H9 (cell line): ENCODE results near the gene CST6. TPM values are rescaled to one million over a fixed set of nuclear protein-coding genes. Genes with fewer than 3 reads are reported as not detected.

Source experiments
- DNase-seq: peaks from one replicate; pipeline ENCODE4 v3.0.0-alpha.2; 2017
- H2AFZ ChIP-seq: one replicate; pipeline ENCODE4 v1.6.1; 2013; ENCODE audit warnings: mild to moderate bottlenecking, low read length, control low read depth, moderate library complexity
- H2AK5ac ChIP-seq: 2 replicates; pipeline ENCODE4 v1.6.1; 2013; ENCODE audit warnings: low read length, control low read depth, mixed read lengths; ENCODE audit not compliant: insufficient read length
- H2BK120ac ChIP-seq: one replicate; pipeline ENCODE4 v1.6.1; 2013; ENCODE audit warnings: low read depth, mild to moderate bottlenecking, low read length, control low read depth, inconsistent platforms; ENCODE audit not compliant: poor library complexity, severe bottlenecking
- H2BK12ac ChIP-seq: 2 replicates; pipeline ENCODE4 v1.6.1; 2013; ENCODE audit warnings: low read length, control low read depth, mixed read lengths, low read depth; ENCODE audit not compliant: insufficient read length
- H2BK15ac ChIP-seq: 2 replicates; pipeline ENCODE4 v1.6.1; 2013; ENCODE audit warnings: low read depth, low read length, control low read depth
- H2BK20ac ChIP-seq: one replicate; pipeline ENCODE4 v1.6.1; 2013; ENCODE audit warnings: low read depth, mild to moderate bottlenecking, low read length, control low read depth, inconsistent platforms; ENCODE audit not compliant: poor library complexity, severe bottlenecking
- H2BK5ac ChIP-seq: 2 replicates; pipeline ENCODE4 v1.6.1; 2013; ENCODE audit warnings: low read length, control low read depth, mixed read lengths; ENCODE audit not compliant: insufficient read length
- H3K14ac ChIP-seq: 2 replicates; pipeline ENCODE4 v1.6.1; 2013; ENCODE audit warnings: low read length, control low read depth; ENCODE audit not compliant: insufficient read depth
- H3K18ac ChIP-seq: 2 replicates; pipeline ENCODE4 v1.6.1; 2013; ENCODE audit warnings: low read depth, mild to moderate bottlenecking, mixed read lengths, low read length, control low read depth; ENCODE audit not compliant: insufficient read length
- H3K23ac ChIP-seq: 2 replicates; pipeline ENCODE4 v1.6.1; 2013; ENCODE audit warnings: low read length, control low read depth, mixed read lengths, low read depth; ENCODE audit not compliant: insufficient read length
- H3K23me2 ChIP-seq: 2 replicates; pipeline ENCODE4 v1.6.1; 2013; ENCODE audit warnings: low read depth, mild to moderate bottlenecking, mixed read lengths, low read length, control low read depth; ENCODE audit not compliant: insufficient read length, poor library complexity, severe bottlenecking
- H3K27ac ChIP-seq: 2 replicates; pipeline ENCODE4 v1.5.1; 2013; ENCODE audit warnings: low read length, control low read depth, mixed read lengths, low read depth; ENCODE audit not compliant: insufficient read length
- H3K27me3 ChIP-seq: 2 replicates; pipeline ENCODE4 v1.6.1; 2013; ENCODE audit warnings: low read length, control low read depth, inconsistent platforms; ENCODE audit not compliant: insufficient read depth
- H3K4ac ChIP-seq: 2 replicates; pipeline ENCODE4 v1.6.1; 2013; ENCODE audit warnings: low read depth, mild to moderate bottlenecking, control low read depth, inconsistent platforms, low read length, moderate library complexity
- H3K4me1 ChIP-seq: 2 replicates; pipeline ENCODE4 v1.6.1; 2013; ENCODE audit warnings: low read length, control low read depth, inconsistent platforms; ENCODE audit not compliant: insufficient read depth
- H3K4me2 ChIP-seq: 2 replicates; pipeline ENCODE4 v1.6.1; 2013; ENCODE audit warnings: low read length, control low read depth, mixed read lengths; ENCODE audit not compliant: insufficient read length, insufficient read depth
- H3K56ac ChIP-seq: 2 replicates; pipeline ENCODE4 v1.6.1; 2013; ENCODE audit warnings: low read depth, mild to moderate bottlenecking, mixed read lengths, low read length, control low read depth; ENCODE audit not compliant: insufficient read length
- H3K79me1 ChIP-seq: 2 replicates; pipeline ENCODE4 v1.6.1; 2013; ENCODE audit warnings: low read depth, mild to moderate bottlenecking, moderate library complexity, low read length, control low read depth, inconsistent platforms; ENCODE audit not compliant: insufficient read depth, poor library complexity, severe bottlenecking
- H3K79me2 ChIP-seq: 2 replicates; pipeline ENCODE4 v1.6.1; 2013; ENCODE audit warnings: low read length, control low read depth, inconsistent platforms; ENCODE audit not compliant: insufficient read depth
- H3K9ac ChIP-seq: 2 replicates; pipeline ENCODE4 v1.6.1; 2013; ENCODE audit warnings: low read length, control low read depth, mixed read lengths; ENCODE audit not compliant: insufficient read length; ENCODE audit errors: extremely low read depth
- H3K9me3 ChIP-seq: one replicate; pipeline ENCODE4 v1.6.1; 2013; ENCODE audit warnings: low read depth, low read length, inconsistent platforms; ENCODE audit not compliant: control insufficient read depth
- H3T11ph ChIP-seq: one replicate; pipeline ENCODE4 v1.6.1; 2013; ENCODE audit warnings: mild to moderate bottlenecking, low read length, control low read depth, inconsistent platforms
- H4K20me1 ChIP-seq: one replicate; pipeline ENCODE4 v1.6.1; 2013; ENCODE audit not compliant: control insufficient read depth, insufficient read length, insufficient read depth
- H4K5ac ChIP-seq: 2 replicates; pipeline ENCODE4 v1.6.1; 2013; ENCODE audit warnings: low read depth, mild to moderate bottlenecking, mixed read lengths, low read length, control low read depth; ENCODE audit not compliant: insufficient read length
- H4K8ac ChIP-seq: replicated peaks from 2 replicates; pipeline ENCODE4 v1.6.1; 2013; ENCODE audit warnings: low read length, control low read depth, mixed read lengths, low read depth; ENCODE audit not compliant: insufficient read length
- H4K91ac ChIP-seq: 2 replicates; pipeline ENCODE4 v1.6.1; 2013; ENCODE audit warnings: low read depth, mild to moderate bottlenecking, moderate library complexity, mixed read lengths, low read length, control low read depth; ENCODE audit not compliant: insufficient read length
- H3K27ac Mint-ChIP-seq, 3 experiments: 2 replicates in 2 of 3; 3 replicates in 1 of 3; pipeline ENCODE4 v1.8.0; 2020 to 2021; ENCODE audit warnings: mixed read lengths in 3 of 3, mild to moderate bottlenecking in 1 of 3, moderate library complexity in 1 of 3
- H3K27me3 Mint-ChIP-seq: 2 replicates; pipeline ENCODE4 v1.8.0; 2021; ENCODE audit warnings: low read depth, mild to moderate bottlenecking, moderate library complexity, mixed read lengths
- H3K36me3 Mint-ChIP-seq, 3 experiments: 2 replicates in 2 of 3; 3 replicates in 1 of 3; pipeline ENCODE4 v1.8.0; 2020 to 2021; ENCODE audit warnings: low read depth in 3 of 3, mixed read lengths in 3 of 3; ENCODE audit not compliant: insufficient read depth in 1 of 3
- H3K4me1 Mint-ChIP-seq, 2 experiments: 2 replicates each; pipeline ENCODE4 v1.8.0; 2020; ENCODE audit warnings: mixed read lengths in 2 of 2
- H3K4me3 Mint-ChIP-seq, 2 experiments: 2 replicates in 1 of 2; 3 replicates in 1 of 2; pipeline ENCODE4 v1.8.0; 2020 to 2021; ENCODE audit warnings: mild to moderate bottlenecking in 2 of 2, mixed read lengths in 2 of 2, moderate library complexity in 1 of 2
- H3K9me3 Mint-ChIP-seq, 2 experiments: 2 replicates in 1 of 2; 3 replicates in 1 of 2; pipeline ENCODE4 v1.8.0; 2020; ENCODE audit warnings: mild to moderate bottlenecking in 2 of 2, mixed read lengths in 2 of 2, moderate library complexity in 1 of 2
- WGBS: extraction: QIAGEN DNeasy Blood & Tissue Kit; methylation state at CpG from one replicate; pipeline ENCODE4 v1.1.7; 2013; ENCODE audit warnings: missing lambda C conversion rate, low lambda C conversion rate, mixed read lengths; ENCODE audit not compliant: insufficient read length; ENCODE audit errors: extremely low coverage; 5-methylcytosine and 5-hydroxymethylcytosine counted together
- total RNA-seq: library from RNA; stranded (reverse); gene quantifications from 2 replicates; pipeline ENCODE4 v1.2.1, GENCODE V29; 2021
- TF ChIP-seq, protein P1 (sequence below): fragments of 200-600 bp; sonication (generic); conservative IDR thresholded peaks from 3 replicates; pipeline ENCODE4 v1.8.0; 2021; ENCODE audit warnings: antibody characterized with exemption, mild to moderate bottlenecking

CST6 gene
- total RNA-seq, 1 experiment from 2014 or later = not detected

DNA sequence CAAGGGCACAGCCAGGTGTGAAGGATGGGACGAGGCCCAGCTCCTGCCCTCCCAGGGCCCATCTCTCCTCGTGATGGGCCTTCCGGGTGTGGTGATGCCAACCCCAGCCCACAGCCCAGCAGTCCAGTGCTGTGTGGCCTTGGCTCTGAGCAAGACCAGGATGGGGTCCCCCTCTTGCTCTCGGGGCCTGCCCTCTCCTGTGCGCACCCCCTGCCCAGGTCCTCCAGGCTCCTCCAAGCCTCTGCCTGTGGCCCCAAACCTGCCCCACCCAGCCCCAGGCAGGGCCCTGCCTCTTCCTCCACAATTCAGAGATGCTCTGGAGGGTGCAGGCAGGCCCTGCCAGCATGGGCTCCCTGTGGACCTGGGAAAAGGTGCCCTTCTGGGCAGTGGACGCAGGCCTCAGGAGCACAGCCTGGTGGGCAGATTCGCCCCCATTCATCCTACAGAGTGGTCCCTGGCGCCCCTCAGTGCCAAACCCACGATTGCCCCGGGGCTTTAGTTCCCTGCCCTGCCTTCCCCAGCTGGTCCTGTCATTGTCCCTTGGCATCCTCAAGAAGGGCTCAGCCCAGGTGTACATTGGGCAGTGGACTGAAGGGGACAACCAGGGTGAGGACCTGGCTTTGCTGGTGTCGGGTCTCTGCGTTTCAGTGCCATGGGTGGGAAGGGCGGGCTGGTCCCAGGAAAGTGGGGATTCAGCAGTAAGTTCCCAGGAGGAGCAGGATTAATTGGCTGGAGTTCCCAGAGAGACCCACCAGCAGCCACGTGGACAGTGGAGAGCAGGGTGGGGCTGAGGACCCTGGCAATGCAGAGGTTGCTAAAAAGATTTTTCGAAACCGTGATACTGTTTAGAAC, 29.6 kb upstream of the CST6 start:
- Histone ChIP-seq H2BK120ac (no peak overlapping the region), H3K4me1 (no peaks in the 10 kb centered on the region), H3K79me1 (no peaks in the 10 kb centered on the region), H3K18ac (no peak overlapping the region), H2BK15ac (no peak overlapping the region), H4K20me1 (no peaks in the 10 kb centered on the region), H3K79me2 (no peaks in the 10 kb centered on the region), H2AFZ (no peak overlapping the region), H2BK5ac (no peak overlapping the region), H4K91ac (no peak overlapping the region), H3K14ac (no peak overlapping the region; the same call in 1 of the 2 replicates), H3K56ac (no peak overlapping the region), H3T11ph (no peak overlapping the region), H3K23me2 (no peaks in the 10 kb centered on the region), H3K9me3 (no peaks in the 10 kb centered on the region), H2AK5ac (no peak overlapping the region), H3K23ac (no peak overlapping the region), H3K4ac (no peak overlapping the region), H3K9ac (no peak overlapping the region), H2BK12ac (no peak overlapping the region), H3K27me3 (no peaks in the 10 kb centered on the region), H2BK20ac (no peak overlapping the region), H4K5ac (no peak overlapping the region), H3K27ac (no peak overlapping the region), H3K4me2 (no peak overlapping the region), H4K8ac (no peak overlapping the region)
- H3K4me3 Mint-ChIP-seq = no peak overlapping the region
- no peaks in the 10 kb centered on the region for H3K9me3 Mint-ChIP-seq
- H3K27me3 Mint-ChIP-seq = no peaks in the 10 kb centered on the region; the same call in 1 of the 2 replicates
- H3K36me3 Mint-ChIP-seq = peaks cover 9 to 21% (median 20%) of the 10 kb centered on the region in 3 experiments; a peak in 6 of 7 replicates
- H3K4me1 Mint-ChIP-seq = no peaks in the 10 kb centered on the region
- no peak overlapping the region for H3K27ac Mint-ChIP-seq
- no peak for DNase-seq
- TF ChIP-seq, protein P1, sequence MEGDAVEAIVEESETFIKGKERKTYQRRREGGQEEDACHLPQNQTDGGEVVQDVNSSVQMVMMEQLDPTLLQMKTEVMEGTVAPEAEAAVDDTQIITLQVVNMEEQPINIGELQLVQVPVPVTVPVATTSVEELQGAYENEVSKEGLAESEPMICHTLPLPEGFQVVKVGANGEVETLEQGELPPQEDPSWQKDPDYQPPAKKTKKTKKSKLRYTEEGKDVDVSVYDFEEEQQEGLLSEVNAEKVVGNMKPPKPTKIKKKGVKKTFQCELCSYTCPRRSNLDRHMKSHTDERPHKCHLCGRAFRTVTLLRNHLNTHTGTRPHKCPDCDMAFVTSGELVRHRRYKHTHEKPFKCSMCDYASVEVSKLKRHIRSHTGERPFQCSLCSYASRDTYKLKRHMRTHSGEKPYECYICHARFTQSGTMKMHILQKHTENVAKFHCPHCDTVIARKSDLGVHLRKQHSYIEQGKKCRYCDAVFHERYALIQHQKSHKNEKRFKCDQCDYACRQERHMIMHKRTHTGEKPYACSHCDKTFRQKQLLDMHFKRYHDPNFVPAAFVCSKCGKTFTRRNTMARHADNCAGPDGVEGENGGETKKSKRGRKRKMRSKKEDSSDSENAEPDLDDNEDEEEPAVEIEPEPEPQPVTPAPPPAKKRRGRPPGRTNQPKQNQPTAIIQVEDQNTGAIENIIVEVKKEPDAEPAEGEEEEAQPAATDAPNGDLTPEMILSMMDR = no peak
- no CpG with 5 or more reads among the region's 16 CpGs for WGBS
